Smooth muscle cell (in vitro differentiated cells): ENCODE results near the gene IL1A. TPM values are rescaled to one million over a fixed set of nuclear protein-coding genes. Genes with fewer than 3 reads are reported as not detected.

Experiments
- DNase-seq: peaks from one replicate; lab custom pipeline; 2025; ENCODE audit not compliant: unreplicated experiment; lab: John Stamatoyannopoulos, UW
- H2AFZ ChIP-seq: fragments of 200-600 bp; sonication (generic); 2 replicates; pipeline ENCODE4 v1.6.0; 2016; ENCODE audit warnings: antibody characterized with exemption, low read depth, mild to moderate bottlenecking
- H3F3A ChIP-seq: fragments of 200-600 bp; sonication (generic); 2 replicates; pipeline ENCODE4 v1.6.0; 2017; ENCODE audit warnings: antibody characterized with exemption, low read depth
- H3K27ac ChIP-seq: fragments of 200-600 bp; sonication (generic); 2 replicates; pipeline ENCODE4 v1.5.1; 2016; ENCODE audit warnings: low read depth, mild to moderate bottlenecking
- H3K27me3 ChIP-seq: fragments of 200-600 bp; sonication (generic); 2 replicates; pipeline ENCODE4 v1.6.1; 2016; ENCODE audit warnings: low read depth, mild to moderate bottlenecking
- H3K36me3 ChIP-seq: fragments of 200-600 bp; sonication (generic); 2 replicates; pipeline ENCODE4 v1.5.1; 2016; ENCODE audit warnings: low read depth
- H3K4me1 ChIP-seq: fragments of 200-600 bp; sonication (generic); 2 replicates; pipeline ENCODE4 v1.5.1; 2016; ENCODE audit warnings: low read depth
- H3K4me2 ChIP-seq: fragments of 200-600 bp; sonication (generic); 2 replicates; pipeline ENCODE4 v1.6.0; 2016; ENCODE audit warnings: mild to moderate bottlenecking
- H3K4me3 ChIP-seq: fragments of 200-600 bp; sonication (generic); 2 replicates; pipeline ENCODE4 v1.5.1; 2016; ENCODE audit warnings: mild to moderate bottlenecking
- H3K79me2 ChIP-seq: fragments of 200-600 bp; sonication (generic); 2 replicates; pipeline ENCODE4 v1.6.0; 2016; ENCODE audit warnings: low read depth, mild to moderate bottlenecking
- H3K9ac ChIP-seq: fragments of 200-600 bp; sonication (generic); 2 replicates; pipeline ENCODE4 v1.6.0; 2016; ENCODE audit warnings: low read depth
- H3K9me3 ChIP-seq: fragments of 200-600 bp; sonication (generic); replicated peaks from 2 replicates; pipeline ENCODE4 v1.5.1; 2016; ENCODE audit warnings: low read depth
- H4K20me1 ChIP-seq: fragments of 200-600 bp; sonication (generic); 2 replicates; pipeline ENCODE4 v1.6.0; 2016; ENCODE audit warnings: low read depth
- WGBS: methylation state at CpG from one replicate; pipeline ENCODE4 v1.1.7; 2016; ENCODE audit warnings: low lambda C conversion rate; 5-methylcytosine and 5-hydroxymethylcytosine counted together
- polyA plus RNA-seq: library from polyadenylated mRNA; unstranded; fragments of >200 nt; fragmentation: Nextera tagmentation; extraction: Ambion mirVana; gene quantifications from 2 replicates; pipeline ENCODE4 v1.2.1, GENCODE V29; 2016
- total RNA-seq: library from RNA; depleted of rRNA; stranded (reverse); fragments of >200 nt; gene quantifications from 2 replicates; pipeline ENCODE4 v1.2.3, GENCODE V29; 2014
- TF ChIP-seq, protein P1 (sequence below): fragments of 200-600 bp; sonication (generic); IDR thresholded peaks from 2 replicates; pipeline ENCODE4 v1.5.1; 2017; ENCODE audit warnings: borderline replicate concordance, mild to moderate bottlenecking, antibody characterized with exemption; ENCODE audit not compliant: insufficient read depth, poor library complexity, severe bottlenecking

IL1A gene
- total and polyA plus RNA-seq, 2 experiments from 2014 or later: 1.4 to 6.4 TPM

DNA sequence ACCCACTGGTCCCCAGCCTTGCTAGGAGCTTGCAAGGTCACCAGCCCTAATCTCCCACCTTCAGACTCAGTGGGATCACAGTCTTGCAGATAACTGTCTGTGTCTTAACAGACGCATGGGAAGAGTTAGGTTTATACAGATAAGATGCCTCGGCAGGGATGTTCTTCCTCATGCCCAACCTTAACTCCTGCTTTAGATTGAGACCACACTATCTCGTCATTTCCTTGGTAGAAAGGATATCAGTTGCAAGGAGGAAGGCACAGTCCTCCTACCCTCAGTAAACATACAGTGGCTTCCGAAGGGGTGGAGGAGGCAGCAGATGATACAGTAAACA is 56.3 kb downstream of the IL1A start:
- Histone ChIP-seq H3K36me3 (no peaks in the 10 kb centered on the region), H3K27me3 (no peaks in the 10 kb centered on the region), H3K4me1 (no peaks in the 10 kb centered on the region), H3K27ac (no peak overlapping the region), H3K4me2 (no peak overlapping the region), H3F3A (no peaks in the 10 kb centered on the region), H2AFZ (no peak overlapping the region), H3K9ac (no peak overlapping the region), H3K79me2 (no peaks in the 10 kb centered on the region), H3K9me3 (no peaks in the 10 kb centered on the region), H4K20me1 (no peaks in the 10 kb centered on the region), H3K4me3 (no peak overlapping the region)
- no peak for DNase-seq
- WGBS: 30% methylated on average over 4 of the region's 4 CpGs
- TF ChIP-seq, protein P1, sequence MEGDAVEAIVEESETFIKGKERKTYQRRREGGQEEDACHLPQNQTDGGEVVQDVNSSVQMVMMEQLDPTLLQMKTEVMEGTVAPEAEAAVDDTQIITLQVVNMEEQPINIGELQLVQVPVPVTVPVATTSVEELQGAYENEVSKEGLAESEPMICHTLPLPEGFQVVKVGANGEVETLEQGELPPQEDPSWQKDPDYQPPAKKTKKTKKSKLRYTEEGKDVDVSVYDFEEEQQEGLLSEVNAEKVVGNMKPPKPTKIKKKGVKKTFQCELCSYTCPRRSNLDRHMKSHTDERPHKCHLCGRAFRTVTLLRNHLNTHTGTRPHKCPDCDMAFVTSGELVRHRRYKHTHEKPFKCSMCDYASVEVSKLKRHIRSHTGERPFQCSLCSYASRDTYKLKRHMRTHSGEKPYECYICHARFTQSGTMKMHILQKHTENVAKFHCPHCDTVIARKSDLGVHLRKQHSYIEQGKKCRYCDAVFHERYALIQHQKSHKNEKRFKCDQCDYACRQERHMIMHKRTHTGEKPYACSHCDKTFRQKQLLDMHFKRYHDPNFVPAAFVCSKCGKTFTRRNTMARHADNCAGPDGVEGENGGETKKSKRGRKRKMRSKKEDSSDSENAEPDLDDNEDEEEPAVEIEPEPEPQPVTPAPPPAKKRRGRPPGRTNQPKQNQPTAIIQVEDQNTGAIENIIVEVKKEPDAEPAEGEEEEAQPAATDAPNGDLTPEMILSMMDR: no peak

DNA sequence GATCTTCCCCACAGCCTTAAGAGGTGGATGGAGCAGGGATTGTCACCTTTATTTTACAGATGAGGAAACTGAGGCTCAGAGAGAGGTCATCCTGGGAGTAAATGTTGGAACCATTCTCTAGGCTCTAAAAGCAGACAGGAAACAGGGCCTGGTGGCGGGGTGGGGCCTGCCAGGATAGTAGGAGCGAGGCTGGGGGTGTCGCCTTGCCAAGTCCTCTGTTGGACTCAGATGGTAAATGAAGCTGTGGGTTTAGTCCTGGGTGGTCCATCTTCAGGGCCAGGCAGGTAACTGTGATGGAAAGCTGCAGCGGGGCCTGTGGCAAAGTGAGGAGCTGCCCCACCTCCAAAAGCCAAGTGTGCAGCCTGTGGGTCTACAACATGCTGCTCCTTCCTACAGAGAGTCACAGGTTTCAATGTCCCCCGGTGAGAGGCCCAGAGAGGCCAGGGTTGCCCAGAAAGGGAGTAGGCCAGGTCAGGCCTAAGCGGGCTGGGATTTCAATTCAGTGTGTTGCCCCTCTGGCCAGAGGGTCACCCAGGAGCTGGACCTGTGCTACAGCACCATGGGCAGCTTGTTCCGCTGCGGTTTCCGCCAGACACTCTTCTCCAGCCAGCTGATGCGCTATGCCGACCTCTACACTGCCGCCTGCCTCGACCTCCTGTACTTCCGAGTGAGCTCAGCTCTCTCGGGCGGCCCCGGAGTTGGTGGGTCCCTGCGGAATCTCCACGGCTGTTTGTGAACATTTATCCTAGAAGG is 56.8 kb downstream of the IL1A start:
- Histone ChIP-seq H3K27me3 (no peaks in the 10 kb centered on the region), H2AFZ (no peak overlapping the region), H3K4me3 (no peak overlapping the region), H3K36me3 (no peaks in the 10 kb centered on the region), H4K20me1 (no peaks in the 10 kb centered on the region), H3K9me3 (no peaks in the 10 kb centered on the region), H3K9ac (no peak overlapping the region), H3K4me1 (no peaks in the 10 kb centered on the region), H3K79me2 (no peaks in the 10 kb centered on the region), H3F3A (no peaks in the 10 kb centered on the region), H3K27ac (no peak overlapping the region), H3K4me2 (no peak overlapping the region)
- DNase-seq: no peak
- TF ChIP-seq, protein P1: no peak
- WGBS: 86% methylated on average over 19 of the region's 19 CpGs

DNA sequence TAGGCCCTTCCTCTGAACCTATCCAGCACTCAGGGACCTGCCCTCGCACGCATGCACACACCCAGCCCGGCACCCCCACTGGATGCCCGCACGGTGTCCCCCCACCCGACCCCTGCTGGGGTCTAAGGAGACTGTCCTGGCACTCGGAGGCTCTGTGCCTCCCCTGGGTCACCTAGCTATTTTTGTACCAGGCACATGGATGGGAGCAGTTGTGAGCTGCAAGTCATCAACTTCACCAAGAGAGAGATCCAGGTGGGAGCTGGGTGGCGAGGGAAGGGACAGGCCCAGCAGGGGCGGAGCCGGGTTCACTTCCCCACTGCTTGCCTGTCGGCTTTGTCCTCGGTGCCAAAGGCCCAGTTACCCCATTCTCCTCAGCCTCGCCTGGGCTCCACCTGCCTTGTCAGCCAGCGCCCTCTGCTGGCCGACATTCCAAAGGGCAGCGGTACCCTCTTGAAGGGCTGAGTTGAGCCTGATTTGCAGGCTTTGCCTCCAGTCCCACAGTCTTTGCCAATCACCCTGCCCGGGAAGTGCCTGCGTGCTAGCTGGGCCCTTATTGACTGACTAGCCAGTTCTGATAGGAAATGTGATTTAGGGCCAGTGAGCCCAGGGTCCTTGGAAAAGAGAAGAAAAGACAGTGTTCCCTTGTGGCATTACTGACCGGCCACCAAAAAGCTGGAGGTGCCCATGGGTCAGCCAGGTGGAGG is 57.7 kb downstream of the IL1A start:
- Histone ChIP-seq H3K9ac (no peak overlapping the region), H3K4me1 (no peaks in the 10 kb centered on the region), H4K20me1 (no peaks in the 10 kb centered on the region), H3K9me3 (no peaks in the 10 kb centered on the region), H3K4me3 (no peak overlapping the region), H3K79me2 (no peaks in the 10 kb centered on the region), H3K27ac (no peak overlapping the region), H3K4me2 (no peak overlapping the region), H3F3A (no peaks in the 10 kb centered on the region), H3K36me3 (no peaks in the 10 kb centered on the region), H3K27me3 (no peaks in the 10 kb centered on the region), H2AFZ (no peak overlapping the region)
- peak; percentile 56 for DNase-seq
- TF ChIP-seq, protein P1: peak; percentile 97
- WGBS: 38% methylated on average over 19 of the region's 19 CpGs
